NCI-H2029 (cell line): ENCODE data around the gene ASRGL1.

ENCODE experiments used
- DNase-seq: peaks from one replicate; lab custom pipeline; 2025; lab: John Stamatoyannopoulos, UW

The ASRGL1 gene

DNA sequence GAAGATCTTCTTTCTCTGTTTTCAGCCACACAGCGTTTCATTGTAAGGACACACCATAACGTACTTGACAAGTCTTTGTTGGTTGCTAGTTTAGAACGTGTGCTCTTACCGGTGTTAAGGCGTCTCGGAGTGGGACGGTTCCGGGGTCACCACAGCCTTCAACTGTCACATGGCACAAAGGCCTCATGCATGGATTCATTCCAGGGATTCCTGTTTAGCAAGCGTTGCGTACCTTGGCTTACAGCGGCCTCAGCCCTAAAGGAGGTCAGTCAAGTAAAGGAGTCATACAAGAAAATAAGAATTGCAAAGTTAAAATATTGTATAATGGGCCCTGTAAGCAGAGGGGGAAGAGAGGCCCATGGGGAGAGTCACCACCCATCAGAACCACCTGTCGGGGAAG lies 79.3 kb downstream of the ASRGL1 start:
- no peak for DNase-seq

DNA sequence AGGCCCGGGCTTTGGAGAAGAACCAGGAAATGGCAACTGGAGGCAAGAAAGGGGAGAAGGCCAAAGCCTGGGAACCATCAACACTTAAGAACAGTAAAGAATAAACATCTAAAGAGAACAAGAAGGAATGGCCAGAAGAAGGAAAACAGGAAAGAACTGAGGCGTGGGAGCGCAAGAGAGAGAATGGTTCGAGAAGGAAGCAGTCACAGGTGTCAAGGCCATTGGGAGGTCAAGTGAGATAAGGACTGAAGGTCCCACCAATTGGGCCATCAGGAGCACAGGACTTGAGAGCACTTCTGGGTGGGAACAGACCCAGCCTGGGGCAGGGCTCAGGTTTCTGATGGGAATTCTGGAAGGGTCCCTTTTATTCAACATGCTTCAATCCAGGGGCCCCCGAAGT lies 80.9 kb downstream of the ASRGL1 start:
- no peak for DNase-seq

DNA sequence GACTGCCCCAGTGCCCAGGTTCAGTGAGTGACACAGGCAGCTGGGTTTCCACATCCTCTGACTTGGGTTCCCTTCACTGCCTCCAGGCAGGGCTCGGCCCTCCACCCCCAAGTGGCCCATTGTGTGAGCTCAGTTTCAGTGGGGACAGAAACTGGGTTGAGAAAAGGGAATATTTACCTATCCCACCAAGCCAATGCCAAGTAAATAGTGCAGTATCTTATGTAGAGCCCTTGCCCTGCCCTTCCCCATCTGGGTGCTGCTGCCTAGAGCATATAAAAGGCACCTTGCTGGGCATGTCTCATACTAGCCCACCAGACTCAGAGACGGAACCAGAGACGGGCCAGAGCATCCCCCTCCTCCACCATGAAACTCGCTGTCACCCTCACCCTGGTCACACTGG lies 81.5 kb downstream of the ASRGL1 start, which contains the start of gene SCGB1A1:
Gene SCGB1A1 (plus strand): TSS at position 301 of the 400 bp plus-strand sequence. CDS start 63 bp downstream, at position 364.
- no peak for DNase-seq

DNA sequence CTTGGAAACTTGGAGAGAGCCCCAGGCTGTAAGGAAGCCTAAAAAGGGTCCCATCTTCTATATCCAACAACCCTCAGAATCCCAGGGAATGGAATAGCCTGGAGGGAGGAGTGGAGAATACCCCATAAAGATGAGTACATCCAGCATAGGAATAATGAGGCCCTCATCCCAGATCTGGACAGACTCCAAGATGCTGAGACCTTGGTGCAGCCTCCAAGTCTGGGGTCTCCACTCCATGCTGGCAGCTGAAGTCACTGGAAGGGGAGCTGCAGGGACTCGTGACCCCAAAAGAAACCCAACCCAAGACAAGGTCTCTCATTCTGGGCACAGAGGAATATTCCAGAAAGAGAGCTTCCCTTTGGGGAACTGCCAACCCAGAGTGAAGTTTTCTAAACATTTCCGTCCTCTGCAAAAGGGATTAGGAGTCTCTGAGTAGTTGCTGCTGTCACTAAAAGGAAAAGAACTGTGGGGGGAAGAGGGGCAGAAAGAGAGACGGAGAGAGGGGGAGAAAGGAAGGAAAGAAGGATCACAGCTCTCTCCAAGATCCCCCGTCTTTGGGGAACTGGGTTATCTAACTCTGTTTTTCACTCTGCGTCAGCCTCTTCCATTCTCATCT lies 82.2 kb downstream of the ASRGL1 start:
- DNase-seq, result no peak

DNA sequence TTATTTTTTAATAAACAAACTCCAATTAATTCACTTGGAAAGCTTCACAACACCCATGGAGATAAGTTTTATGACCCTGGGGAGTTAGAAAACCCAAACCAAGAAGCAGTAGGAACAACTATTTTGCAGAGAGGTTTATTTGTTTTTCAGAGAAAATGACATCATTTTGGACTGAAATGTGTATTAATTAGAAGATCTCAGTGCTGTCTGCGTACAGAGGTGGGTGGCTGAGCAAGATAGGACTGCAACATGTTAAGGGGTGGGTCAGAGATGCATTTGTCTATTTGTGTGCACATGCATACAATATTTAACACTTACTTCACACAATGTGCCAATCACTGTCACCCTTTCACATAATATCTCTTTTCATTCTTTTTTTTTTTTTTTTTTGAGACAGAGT lies 82.7 kb downstream of the ASRGL1 start:
- DNase-seq, result no peak

DNA sequence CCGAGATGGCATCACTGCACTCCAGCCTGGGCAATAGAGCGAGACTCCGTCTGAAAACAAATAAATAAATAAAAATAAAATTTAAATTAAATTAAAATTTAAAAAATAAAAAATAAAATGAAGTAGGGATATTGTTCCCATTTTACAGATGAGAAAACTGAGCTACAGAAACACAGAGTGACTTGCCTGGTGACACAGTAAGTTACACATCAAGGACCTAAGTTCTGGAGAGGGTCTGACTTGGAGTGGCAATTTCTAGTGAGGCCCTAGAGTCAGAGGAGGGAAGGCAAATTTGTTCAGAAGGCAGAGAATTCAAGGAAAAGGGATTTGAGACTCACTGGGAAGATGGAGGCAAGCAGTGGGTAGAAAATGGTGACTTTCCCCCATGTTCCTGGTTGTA lies 83.6 kb downstream of the ASRGL1 start:
- DNase-seq, result no peak

DNA sequence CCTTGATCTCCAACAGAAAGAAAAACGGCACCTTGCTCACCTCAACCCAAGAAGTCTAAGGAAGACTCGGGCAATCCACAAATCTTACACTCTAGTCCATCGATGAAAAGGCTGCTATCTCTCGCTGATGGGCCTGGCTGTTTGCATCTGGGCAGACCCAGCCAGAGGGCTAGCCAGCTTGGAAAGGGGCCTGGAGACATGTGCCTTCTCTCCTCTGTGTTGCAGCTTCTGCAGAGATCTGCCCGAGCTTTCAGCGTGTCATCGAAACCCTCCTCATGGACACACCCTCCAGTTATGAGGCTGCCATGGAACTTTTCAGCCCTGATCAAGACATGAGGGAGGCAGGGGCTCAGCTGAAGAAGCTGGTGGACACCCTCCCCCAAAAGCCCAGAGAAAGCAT lies 84.7 kb downstream of the ASRGL1 start:
- DNase-seq, result no peak

DNA sequence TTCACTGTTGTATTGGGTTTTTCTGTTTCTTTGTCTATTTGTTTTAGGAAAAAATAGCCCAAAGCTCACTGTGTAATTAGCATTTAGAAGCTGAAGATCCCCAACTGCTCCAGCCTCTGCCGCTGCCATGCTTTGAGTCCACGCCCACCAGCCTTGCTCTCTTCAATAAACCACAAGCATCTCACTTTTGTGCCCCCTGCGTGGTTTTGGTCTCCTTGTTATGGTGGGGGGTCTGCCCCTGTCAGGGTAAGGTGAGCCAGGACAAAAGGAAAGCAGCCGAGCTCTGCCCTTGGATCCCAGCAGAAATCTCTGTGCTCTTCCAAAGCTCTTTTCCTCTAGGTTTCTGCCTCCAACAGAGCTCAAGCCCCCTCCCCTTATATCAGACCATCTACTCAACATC lies 85.8 kb downstream of the ASRGL1 start:
- no peak for DNase-seq

DNA sequence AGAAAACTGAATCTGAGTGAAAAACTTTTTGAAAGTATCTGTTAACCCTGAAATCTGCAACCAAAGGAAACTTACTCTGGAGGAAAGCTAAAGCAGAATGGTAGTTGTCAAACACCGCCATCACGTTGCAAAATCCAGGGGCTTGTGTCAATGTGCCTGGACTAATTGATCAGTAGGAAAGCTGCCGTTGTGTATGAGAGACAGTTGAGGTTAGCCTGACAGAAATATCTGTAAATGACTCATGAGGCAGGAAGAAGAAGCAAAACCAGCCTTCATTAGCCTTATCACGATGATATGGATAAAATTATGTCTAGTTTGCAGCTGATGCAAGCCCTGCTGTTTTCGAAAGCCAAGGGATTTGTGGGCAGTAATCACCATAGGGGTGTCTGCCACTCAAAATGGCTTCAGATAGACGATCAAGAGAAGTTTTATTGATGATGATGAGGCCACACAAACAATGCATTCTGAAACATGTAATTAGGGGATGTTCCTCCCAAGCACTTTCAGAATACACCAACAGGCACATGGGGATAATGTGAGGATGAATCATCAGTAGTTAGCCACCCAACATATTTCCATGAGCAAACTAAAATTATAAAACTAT lies 90.5 kb downstream of the ASRGL1 start:
- no peak for DNase-seq

DNA sequence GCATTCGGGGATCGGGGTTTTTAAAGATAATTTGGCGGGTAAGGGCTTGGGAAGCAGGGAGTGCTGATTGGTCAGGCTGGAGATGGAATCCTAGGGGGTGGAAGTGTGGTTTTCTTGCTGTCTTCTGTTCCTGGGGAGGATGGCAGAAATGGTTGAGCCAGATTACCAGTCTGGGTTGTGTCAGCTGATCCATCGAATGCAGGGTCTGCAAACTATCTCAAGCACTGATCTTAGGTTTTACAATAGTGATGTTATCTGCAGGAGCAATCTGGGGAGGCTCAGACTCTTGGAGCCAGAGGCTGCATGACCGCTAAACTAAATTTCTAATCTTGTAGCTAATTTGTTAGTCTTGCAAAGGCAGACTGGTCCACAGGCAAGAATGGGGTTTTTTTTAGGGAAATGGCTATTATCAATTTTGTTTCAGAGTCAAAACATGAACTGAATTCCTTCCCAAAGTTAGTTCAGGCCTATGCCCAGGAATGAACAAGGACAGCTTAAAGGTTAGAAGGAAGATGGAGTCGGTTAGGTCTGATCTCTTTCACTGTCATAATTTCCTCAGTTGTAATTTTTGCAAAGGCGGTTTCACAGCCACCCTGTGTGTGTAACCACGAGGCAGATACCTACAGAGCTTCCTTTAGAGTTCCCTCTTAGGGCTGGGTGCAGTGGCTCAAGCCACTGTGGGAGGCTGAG lies 91.8 kb downstream of the ASRGL1 start:
- no peak for DNase-seq

DNA sequence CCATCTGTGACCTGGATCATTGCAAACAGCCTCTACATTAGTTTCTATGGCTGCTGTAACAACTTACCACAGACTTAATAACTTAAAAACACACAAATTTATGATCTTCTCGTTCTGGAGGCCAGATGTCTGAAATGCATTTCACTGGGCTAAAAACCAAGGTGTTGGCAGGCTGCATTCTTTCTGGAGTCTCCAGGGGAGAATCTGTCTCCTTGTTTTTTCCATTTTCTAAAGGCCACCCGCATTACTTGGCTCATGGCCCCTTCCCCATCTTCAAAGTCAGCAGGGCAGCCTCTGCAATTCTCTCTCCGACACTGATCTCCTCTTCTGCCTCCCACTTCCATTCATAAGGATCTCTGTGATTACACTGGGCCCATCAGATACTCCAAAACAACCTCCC lies 93.2 kb downstream of the ASRGL1 start:
- DNase-seq, result no peak

DNA sequence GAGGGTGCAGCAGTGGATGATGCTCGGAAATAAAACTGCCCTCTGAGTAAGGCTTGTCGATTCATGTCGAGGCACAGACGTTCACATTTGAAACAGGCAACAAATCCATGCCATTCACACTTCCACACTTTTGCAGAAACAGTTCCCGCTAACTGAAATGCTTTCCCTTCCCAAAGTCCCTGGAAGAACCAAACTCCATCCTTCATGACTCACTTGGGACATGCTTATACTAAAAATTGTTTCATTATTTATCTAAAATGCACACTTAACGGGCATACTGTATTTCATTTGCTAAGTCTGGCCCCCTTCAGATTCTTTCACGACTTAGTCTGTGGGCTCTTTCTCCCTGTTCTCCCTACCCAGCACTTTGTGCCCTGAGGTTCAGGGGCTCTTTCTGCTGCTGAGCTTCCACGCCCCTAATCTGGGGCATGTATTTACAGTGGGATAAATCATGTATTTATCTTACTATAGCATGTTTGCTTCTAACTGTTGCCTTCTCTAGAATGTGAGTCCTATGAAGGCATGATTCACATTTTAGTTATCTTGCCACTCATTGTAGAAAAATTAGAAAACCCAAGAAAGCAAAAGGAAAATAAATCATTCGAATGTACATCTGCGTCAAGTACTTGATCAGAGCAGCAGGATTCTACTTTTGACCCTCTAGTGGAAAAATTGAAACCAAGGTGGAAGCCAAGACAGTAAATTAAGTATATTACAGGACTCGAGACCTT lies 94.1 kb downstream of the ASRGL1 start:
- DNase-seq, result no peak

DNA sequence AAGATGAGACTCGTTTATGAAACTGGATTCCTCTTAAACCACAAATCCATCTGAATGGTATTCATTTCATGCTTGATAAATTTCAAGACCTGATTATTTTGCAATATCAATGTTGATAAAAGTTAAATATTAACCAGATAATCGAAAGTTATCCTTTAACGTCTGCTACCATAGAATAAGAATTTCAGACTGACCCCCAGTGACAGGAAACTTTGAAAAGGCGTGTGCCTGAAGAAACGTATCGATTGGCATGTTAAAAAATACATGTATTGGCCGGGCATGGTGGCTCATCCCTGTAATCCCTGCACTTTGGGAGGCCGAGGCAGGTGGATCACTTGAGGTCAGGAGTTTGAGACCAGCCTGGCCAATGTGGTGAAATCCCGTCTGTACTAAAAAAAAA lies 95.4 kb downstream of the ASRGL1 start:
- no peak for DNase-seq

DNA sequence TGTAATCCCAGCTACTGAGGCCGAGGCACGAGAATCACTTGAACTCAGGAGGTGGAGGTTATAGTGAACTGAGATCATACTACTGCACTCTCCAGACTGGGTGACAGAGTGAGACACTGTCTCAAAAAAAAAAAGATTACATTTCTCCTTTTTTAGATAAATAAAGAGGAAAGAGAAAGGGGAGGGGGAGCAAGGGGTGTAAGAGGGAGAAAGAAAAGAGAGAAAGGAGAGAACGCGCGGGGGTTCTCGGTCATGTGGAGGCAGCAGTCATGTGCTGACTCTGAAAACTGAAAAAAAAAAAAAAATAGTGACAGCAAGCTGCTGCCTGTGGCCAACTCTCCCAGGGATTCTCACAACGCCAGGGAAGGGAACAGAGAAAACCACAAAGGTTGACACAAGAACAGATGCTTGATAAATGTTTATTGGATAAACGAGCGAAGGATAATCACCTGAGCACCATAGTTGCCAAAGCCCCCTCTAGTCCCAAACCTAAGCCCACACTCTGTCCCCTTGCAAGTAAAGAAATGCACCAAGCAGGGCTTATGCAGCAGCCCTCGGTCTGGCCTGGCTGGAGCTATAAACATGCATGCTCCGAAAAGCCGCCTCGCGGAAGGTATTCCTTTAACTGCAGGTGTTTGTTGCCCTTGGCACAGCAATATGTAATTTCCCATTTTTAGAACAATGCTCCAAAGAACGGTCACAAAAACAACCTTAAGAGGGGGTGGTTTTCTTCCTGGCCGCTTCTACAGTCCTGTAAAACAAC lies 96.1 kb downstream of the ASRGL1 start:
- no peak for DNase-seq

DNA sequence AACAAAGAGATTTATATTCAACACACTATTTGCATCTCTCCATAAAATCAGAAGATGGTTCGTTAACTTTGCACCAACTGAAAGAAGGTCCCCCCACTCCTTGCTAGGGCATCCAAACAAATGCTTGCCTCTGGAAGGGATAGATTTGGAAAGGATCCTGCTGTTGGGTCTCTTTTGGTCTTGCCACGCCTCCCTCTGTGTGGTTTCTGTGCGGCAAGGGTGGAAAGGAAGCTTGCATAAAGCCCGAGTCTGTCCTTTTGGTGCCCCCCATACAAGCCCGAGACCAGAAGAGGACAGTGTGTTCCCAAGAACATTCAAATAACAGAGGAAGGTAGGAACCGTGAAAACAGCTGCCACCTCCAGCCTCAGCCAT lies 96.6 kb downstream of the ASRGL1 start:
- DNase-seq, result no peak

DNA sequence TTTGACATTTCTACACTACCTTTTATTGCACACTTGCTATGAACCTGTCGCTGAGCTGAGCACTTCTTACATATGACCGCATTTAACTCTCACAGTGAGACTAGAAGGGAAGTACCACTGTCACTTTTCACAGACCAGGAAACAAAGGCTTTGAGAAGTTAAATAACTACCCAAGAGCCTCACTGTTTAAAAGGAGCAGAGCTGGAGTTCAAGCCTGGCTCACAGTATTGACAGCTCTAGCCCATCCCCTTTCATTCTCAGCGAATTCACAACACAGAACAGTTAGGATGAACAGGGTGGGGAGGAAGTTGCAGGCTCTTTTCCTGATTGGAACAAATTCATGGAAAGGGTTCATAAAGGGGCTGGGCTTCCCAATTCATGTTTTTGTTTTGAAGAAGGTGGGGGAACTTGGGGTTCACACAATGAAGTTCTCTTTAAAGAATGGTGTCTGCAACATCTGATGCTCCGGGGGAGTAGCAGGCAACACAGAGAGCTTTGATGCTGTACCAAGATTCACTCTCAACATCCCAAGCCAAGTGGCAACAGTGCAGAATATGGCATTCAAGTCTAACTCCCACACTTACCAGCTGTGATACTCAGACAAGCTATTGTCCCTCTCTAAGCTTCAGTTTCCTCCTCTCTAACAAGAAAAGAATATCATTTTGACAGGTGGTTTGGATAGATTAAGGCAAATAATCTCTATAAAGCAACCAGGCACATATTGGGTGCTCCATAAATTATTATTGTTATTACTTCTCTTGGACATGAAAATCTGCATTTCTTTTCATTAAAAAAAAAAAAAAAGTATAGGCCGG lies 98.8 kb downstream of the ASRGL1 start:
- DNase-seq, result no peak

DNA sequence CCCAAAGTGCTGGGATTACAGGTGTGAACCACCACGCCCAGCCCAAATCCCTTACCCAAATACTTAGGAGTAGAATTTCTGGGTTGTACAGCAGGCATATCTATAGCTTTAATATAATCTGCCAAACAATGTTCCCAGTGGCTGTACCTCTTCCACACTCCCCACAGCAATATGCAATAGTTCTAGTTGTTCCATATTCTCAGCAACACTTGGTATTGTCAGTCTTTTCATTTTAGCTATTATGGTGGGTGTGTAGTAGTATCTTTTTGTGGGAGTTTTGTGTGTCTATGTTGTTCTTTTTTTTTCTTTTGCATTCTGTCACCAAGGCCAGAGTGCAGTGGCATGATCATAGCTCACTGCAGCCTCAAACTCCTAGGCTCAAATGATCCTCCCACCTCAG lies 100.4 kb downstream of the ASRGL1 start:
- no peak for DNase-seq

DNA sequence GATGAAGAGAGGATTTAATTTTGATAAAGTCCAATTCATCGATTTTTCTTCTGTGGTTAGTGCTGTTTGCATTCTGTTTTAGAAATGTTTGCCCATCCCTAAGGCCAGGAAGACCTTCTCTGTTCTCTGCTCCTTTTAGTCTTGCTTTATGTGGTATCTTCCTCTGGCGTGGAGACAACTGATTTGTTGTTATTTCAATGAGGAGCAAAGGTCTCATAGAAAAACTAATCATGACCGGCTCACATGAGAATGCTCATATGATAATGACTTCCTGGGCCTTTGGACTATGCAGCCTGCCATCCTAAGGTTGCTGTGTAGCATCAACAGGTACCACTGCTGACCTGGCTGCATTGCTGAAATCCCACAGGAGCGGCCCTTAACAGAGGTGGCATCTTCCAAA lies 101.4 kb downstream of the ASRGL1 start:
- no peak for DNase-seq

DNA sequence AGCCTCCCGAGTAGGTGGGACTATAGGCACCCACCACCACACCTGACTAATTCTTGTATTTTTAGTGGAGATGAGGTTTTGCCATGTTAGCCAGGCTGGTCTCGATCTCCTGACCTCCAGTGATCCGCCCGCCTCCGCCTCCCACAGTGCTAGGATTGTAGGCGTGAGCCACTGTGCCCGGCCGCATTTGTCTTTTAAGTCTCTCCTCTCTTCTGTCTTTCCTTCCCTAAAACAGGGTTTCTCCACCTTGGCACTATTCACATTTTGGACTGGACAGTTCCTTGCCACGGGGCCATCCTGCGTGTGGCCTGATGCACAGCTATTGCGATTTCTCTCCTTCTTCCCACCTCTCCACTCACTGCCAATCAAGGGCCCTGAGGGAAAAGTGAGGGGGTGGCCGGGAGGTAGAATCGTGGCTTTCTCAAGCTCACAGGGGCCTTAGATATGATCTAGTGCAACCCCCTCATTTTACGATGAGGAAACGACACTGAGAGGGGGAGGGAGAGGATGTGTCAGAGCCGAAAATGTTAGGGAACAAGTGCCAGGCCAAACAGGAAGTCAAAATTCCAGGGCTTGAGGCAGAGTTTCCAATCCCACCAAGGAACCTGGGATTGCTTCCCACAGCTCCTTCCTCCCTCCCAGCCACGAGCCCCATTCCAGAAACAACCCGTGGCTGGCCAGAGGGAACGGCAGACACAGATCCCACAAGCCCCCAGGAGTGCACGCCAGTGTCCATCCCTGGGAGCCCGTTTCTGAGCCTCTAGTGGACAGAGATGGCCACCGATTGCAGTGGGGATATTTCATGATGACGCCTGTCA lies 102.7 kb downstream of the ASRGL1 start:
- no peak for DNase-seq
